ENCODE results near the gene SYNCRIP. TPM values are rescaled to one million over a fixed set of nuclear protein-coding genes. Genes with fewer than 3 reads are reported as not detected.

The SYNCRIP gene
- total RNA-seq, 1 donor from 2014 or later = 96.8 TPM

DNA sequence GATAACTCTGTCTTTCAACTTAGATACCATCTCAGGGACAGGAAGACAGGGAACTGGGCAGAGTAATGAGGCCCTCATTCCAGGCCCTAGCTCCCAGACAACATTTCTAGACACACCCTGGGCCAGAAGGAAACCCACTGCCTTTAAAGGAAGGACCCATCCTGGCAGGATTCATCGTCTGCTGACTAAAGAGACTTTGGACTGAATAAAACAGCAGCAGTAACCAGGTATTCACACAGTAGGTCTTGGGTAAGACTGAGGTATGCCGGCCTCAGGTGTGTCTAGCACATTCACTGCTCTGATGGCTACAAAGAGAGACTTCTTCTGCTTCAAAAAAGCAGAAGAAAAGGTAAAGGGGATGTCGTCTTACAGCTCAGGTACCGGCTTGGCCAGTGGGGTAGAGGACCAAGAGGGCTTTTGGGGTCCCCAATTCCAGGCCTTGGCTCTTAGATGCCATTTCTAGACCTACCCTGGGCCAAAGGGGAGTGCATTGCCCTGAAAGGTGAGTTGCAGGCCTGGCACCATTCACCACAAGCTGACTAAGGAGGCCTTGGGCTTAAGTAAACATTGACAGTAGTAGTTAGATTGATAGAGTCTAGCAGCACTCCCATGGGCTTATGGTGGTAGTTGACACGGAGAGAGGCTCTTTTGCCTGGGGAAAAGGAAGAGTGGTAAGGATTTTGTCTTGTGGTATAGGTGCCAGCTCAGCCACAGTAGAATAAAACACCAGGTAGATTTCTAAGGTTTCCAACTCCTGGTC lies 62.4 kb downstream of the SYNCRIP start:
- no peak for DNase-seq (ENCODE audit: low spot score)
- TF ChIP-seq CTCF (IDR thresholded peaks at IDR 0.05; ENCODE audit: unreplicated experiment) = no peak
- H3K9me3 Mint-ChIP-seq (ENCODE audit: unreplicated experiment) = no peaks in the 10 kb centered on the region
- H3K36me3 Mint-ChIP-seq (ENCODE audit: low read depth, unreplicated experiment) = peaks cover 36% of the 10 kb centered on the region
- peak overlapping the region; percentile 25 for H3K27ac Mint-ChIP-seq (ENCODE audit: unreplicated experiment)
- H3K27me3 Mint-ChIP-seq (ENCODE audit: unreplicated experiment) = peaks cover 1% of the 10 kb centered on the region
- peaks cover 28% of the 10 kb centered on the region for H3K4me1 Mint-ChIP-seq (ENCODE audit: unreplicated experiment)
- H3K4me3 Mint-ChIP-seq (ENCODE audit: unreplicated experiment) = no peak overlapping the region

GRCh38 chr6:85579581-85579980 lies 63.1 kb downstream of the SYNCRIP start:
- no peak overlapping the region for H3K4me3 Mint-ChIP-seq (ENCODE audit: unreplicated experiment)
- peaks cover 1% of the 10 kb centered on the region for H3K27me3 Mint-ChIP-seq (ENCODE audit: unreplicated experiment)
- H3K27ac Mint-ChIP-seq (ENCODE audit: unreplicated experiment) = no peak overlapping the region
- H3K36me3 Mint-ChIP-seq (ENCODE audit: low read depth, unreplicated experiment) = peaks cover 29% of the 10 kb centered on the region
- H3K4me1 Mint-ChIP-seq (ENCODE audit: unreplicated experiment) = peaks cover 29% of the 10 kb centered on the region
- DNase-seq (ENCODE audit: low spot score) = no peak
- no peaks in the 10 kb centered on the region for H3K9me3 Mint-ChIP-seq (ENCODE audit: unreplicated experiment)
- no peak for TF ChIP-seq CTCF (IDR thresholded peaks at IDR 0.05; ENCODE audit: unreplicated experiment)

- H3K4me3 Mint-ChIP-seq (ENCODE audit: unreplicated experiment) = no peak overlapping the region
- peaks cover 1% of the 10 kb centered on the region for H3K27me3 Mint-ChIP-seq (ENCODE audit: unreplicated experiment)
- peaks cover 4% of the 10 kb centered on the region for H3K36me3 Mint-ChIP-seq (ENCODE audit: low read depth, unreplicated experiment)
- TF ChIP-seq CTCF (IDR thresholded peaks at IDR 0.05; ENCODE audit: unreplicated experiment) = no peak
- no peaks in the 10 kb centered on the region for H3K9me3 Mint-ChIP-seq (ENCODE audit: unreplicated experiment)
- H3K27ac Mint-ChIP-seq (ENCODE audit: unreplicated experiment) = no peak overlapping the region
- DNase-seq (ENCODE audit: low spot score) = no peak
- peaks cover 26% of the 10 kb centered on the region for H3K4me1 Mint-ChIP-seq (ENCODE audit: unreplicated experiment)
Measured at GRCh38 chr6:85576476-85576875, 66.2 kb downstream of the SYNCRIP start.

DNA sequence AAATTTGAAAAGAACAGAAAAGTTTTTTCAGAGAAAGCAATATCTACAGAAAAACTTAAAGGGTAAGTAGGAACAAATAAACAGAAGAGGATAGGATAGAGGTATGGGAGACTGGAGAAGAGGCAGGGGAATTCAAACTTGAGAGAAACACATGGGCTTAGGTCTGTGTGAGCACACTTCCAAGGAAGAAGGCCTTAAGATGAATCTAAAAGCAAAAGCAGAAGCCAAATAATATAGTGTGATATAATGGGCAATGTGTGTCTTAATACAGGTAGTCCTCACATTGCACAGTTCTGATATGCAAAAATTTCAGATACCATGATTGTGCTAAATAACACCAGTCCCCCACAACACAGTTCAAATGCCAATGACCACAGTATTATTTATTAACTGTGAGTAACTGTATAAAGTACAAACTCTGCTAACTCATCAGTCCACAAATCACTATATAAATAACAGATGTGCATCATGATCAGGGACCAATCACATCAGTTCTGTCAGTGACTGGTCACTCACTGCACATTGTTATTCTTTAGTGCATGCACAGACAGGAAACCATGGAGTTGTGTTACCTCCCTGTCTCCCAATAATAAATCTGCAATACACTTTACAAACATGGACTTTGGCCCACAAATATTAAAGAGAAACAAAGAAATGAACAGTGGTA lies 67.6 kb downstream of the SYNCRIP start:
- DNase-seq (ENCODE audit: low spot score) = no peak
- TF ChIP-seq CTCF (IDR thresholded peaks at IDR 0.05; ENCODE audit: unreplicated experiment) = no peak
- Mint-ChIP-seq H3K27me3 (ENCODE audit: unreplicated experiment) (no peaks in the 10 kb centered on the region), H3K27ac (ENCODE audit: unreplicated experiment) (peak overlapping the region; percentile 34), H3K4me1 (ENCODE audit: unreplicated experiment) (peaks cover 13% of the 10 kb centered on the region), H3K36me3 (ENCODE audit: low read depth, unreplicated experiment) (no peaks in the 10 kb centered on the region), H3K9me3 (ENCODE audit: unreplicated experiment) (no peaks in the 10 kb centered on the region), H3K4me3 (ENCODE audit: unreplicated experiment) (no peak overlapping the region)

DNA sequence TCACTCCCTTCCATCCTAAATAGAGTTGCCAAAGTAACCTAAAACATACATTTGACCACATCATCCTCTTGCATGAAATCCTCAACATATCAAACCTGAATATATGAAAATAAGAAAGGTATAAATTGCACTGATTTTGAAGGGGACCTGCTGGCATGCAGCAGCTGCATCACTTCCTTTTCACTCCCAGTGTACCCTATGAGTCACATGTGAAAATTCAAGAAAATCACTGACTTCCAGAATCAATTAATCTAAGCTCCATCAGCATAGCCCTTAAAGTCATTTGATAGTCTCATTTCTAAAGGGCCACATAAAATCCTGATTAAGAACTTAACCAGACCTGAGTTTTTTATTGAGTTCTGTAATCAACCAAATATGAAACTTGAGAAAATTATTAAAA lies 73.4 kb downstream of the SYNCRIP start:
- no peak overlapping the region for H3K4me3 Mint-ChIP-seq (ENCODE audit: unreplicated experiment)
- H3K9me3 Mint-ChIP-seq (ENCODE audit: unreplicated experiment) = no peaks in the 10 kb centered on the region
- no peaks in the 10 kb centered on the region for H3K27me3 Mint-ChIP-seq (ENCODE audit: unreplicated experiment)
- no peaks in the 10 kb centered on the region for H3K4me1 Mint-ChIP-seq (ENCODE audit: unreplicated experiment)
- H3K27ac Mint-ChIP-seq (ENCODE audit: unreplicated experiment) = no peak overlapping the region
- H3K36me3 Mint-ChIP-seq (ENCODE audit: low read depth, unreplicated experiment) = peaks cover 9% of the 10 kb centered on the region
- TF ChIP-seq CTCF (IDR thresholded peaks at IDR 0.05; ENCODE audit: unreplicated experiment) = no peak
- no peak for DNase-seq (ENCODE audit: low spot score)
